NCI-H510A (cell line): ENCODE results near the gene AGO3.

Experiments
- DNase-seq: peaks from one replicate; lab custom pipeline; 2025; lab: John Stamatoyannopoulos, UW

Gene AGO3

GRCh38 chr1:36083635-36084496 is 153.0 kb downstream of the AGO3 start, which contains the start of gene TEKT2:
TSS of gene TEKT2 (plus strand) at chr1:36084094. CDS start at chr1:36084922, 828 bp downstream.
- DNase-seq = peak; percentile 87

DNA sequence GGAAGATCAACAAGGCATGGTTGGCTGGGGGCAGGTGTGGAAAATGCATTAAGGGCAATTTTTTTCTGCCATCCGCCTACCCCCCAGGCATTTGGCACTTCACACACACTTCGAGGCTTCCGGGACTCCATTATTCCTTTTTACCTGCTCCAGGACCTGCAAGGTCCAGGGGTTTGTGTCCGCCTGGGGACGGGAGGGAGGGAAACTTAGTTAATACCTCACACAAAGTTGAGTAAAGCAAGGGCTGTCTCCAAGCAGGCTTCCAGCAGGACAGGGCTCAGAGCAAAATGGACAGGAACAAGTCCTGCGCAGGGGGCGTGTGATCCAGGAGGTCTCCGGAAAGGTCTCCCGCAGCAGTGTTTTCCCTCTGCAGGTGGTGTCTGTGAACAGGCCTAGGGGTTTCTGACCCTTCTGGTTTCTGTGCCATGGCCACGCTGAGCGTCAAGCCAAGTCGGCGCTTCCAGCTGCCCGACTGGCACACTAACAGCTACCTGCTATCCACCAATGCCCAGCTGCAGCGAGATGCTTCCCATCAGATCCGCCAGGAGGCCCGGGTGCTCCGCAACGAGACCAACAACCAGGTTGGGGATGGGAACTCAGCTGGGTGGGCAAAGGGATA is 153.7 kb downstream of the AGO3 start:
- DNase-seq = no peak

DNA sequence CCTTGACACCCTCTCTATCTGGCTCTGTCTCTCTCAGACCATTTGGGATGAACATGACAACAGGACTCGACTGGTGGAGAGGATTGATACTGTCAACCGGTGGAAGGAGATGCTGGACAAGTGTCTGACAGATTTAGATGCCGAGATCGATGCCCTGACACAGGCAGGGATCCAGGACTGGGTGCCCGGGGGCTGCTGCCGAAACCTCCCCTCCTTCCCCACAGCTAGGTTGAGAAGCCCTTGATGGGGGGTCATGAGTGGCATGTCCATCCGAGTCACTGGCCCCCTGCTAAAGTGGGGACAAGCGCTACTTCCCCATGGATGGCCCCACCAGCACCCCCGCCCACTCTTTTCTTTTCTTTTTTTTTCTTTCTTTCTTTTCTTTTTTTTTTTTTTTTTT is 154.2 kb downstream of the AGO3 start:
- DNase-seq = no peak

DNA sequence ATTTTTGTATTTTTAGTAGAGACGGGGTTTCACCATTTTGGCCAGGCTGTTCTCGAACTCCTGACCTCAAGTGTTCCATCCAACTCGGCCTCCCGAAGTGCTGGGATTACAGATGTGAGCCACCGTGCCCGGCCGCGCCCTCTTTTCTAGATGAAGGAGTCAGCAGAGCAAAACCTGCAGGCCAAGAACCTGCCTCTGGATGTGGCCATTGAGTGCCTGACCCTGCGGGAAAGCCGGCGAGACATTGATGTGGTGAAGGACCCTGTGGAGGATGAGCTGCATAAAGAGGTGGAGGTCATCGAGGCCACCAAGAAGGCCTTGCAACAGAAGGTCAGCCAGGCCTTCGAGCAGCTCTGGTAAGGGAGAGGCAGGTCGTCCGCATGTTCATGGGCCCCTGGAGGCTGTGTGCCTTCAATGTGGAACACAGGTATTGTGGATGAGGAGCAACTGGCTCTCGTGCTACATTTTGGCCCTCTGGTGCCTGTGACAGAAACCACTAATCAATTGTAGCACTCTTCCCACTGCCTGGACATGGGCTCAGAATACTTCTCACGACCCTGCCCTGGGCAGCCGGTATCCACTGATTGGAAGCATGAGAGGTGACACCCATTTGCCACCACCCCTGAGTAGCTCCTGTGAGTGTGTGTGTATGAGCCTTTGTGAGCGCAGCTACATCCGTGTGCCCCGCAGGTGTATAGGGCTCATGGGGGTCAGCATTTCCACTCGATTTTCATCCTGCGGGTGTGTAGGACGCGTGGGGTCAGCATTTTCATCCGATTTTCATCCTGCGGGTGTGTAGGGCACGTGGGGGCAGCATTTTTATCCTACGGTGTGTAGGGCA is 155.0 kb downstream of the AGO3 start:
- DNase-seq = no peak

DNA sequence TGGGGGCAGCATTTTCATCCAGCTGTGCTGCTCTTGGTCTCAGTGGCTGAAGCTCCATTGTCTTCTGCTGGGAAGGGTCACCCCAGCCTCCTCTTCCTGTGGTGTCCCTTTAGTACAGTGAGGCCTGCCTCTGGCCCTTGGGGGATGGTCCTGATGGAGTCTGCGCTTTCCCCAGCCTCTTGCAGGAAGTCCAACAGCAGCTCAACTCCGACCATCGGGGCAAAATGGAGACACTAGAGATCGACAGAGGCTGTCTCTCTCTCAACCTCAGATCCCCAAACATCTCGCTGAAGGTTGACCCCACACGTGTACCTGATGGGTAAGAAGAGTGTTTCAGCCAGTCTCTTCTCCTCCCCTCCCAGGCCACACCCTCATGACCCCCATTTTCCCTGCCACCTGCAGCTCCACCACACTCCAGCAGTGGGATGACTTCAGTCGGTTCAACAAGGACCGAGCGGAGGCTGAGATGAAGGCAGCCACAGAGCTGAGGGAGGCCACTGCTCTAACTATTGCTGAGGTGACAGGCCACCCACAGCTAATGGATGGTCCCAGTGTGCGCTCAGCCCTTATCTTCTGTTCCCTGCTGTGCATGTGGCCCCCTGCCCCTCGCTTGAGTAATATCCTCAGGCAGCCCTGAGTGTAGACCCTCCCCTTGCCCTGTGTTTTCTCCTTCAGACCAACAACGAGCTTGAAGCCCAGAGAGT is 155.8 kb downstream of the AGO3 start:
- DNase-seq = no peak

DNA sequence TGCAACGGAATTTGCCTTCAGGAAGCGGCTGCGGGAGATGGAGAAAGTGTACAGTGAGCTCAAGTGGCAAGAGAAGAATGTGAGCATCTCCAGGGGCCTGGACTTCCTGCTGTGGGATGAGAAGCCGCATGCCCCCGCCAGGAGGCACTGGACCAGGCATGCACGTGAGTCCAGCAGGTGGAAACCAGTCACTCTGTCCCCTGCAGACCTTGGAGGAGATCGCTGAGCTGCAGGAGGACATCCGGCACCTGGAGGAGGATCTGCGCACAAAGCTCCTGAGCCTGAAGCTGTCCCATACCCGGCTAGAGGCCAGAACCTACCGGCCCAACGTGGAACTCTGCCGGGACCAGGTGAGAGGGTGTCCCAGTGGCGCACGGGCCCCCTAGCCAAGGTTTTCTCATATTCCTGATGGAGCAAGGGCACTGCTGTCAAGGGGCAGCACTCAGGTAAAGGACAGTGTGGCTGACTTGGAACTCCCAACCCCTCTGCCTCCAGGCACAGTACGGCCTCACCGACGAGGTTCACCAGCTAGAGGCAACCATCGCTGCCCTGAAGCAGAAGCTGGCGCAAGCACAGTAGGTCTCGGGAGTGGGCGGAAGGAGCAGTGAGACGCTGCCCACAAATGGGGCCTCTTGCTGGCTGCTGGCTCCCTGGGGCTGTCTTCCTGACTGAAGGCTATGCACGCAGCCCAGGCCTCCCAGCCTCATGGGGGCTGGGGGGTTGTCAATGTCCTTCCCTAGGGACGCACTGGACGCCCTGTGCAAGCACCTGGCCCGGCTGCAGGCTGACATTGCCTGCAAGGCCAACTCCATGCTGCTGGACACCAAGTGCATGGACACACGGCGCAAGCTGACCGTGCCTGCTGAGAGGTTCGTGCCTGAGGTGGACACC is 156.6 kb downstream of the AGO3 start:
- no peak for DNase-seq

GRCh38 chr1:36088265-36088576 is 157.3 kb downstream of the AGO3 start:
- no peak for DNase-seq

- peak; percentile 98 for DNase-seq
These were observed 157.9 kb downstream of the AGO3 start, which contains the start of gene ADPRS for GRCh38 chr1:36088577-36089392. TSS of gene ADPRS (plus strand) at chr1:36088892. CDS start at chr1:36088905, 13 bp downstream.

GRCh38 chr1:36089393-36090121 is 158.7 kb downstream of the AGO3 start:
- DNase-seq = no peak

DNA sequence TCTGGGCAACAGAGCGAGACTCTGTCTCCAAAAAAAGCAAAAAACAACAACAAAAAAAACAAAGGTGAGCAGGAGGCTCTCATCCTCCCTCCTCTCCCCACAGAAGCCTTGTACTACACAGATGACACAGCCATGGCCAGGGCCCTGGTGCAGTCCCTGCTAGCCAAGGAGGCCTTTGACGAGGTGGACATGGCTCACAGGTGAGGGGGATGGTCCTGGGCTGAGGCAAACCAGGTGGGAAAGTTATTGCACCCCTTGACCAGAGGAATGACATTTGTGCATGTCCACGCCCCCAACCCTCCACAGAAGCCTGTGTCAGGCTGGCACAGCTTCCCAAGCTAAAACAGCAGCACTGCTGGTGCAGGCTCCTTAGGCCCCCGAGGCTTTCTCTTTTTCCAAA is 160.2 kb downstream of the AGO3 start:
- DNase-seq = no peak

GRCh38 chr1:36091698-36092097 is 160.8 kb downstream of the AGO3 start:
- no peak for DNase-seq

GRCh38 chr1:36092166-36092797 is 161.4 kb downstream of the AGO3 start:
- DNase-seq = no peak

- DNase-seq = no peak
These were observed 161.9 kb downstream of the AGO3 start for GRCh38 chr1:36092798-36093185.

- no peak for DNase-seq
These were observed 162.3 kb downstream of the AGO3 start for GRCh38 chr1:36093226-36093625.

GRCh38 chr1:36093929-36094328 is 163.0 kb downstream of the AGO3 start:
- no peak for DNase-seq

DNA sequence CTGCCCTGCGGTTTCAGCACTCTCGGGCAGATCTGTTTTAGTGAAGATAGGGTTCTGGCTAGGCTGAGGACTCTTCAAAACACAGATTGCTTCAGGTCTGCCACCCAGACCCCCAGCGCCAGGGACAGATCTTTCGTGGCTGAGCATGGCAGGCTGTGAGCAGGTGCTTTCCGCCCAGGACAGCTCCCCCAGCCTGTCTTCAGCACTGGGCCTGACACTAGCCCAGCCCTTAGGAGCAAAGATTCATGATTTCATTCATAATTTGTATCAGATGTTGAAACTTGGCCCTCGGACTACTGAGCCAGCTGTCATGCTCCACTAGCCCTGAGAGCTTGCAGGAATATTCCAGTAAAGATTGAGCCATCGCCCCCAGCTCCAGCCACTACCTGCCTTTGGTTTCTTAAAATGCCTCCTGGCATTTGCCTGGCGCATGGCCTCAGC is 163.7 kb downstream of the AGO3 start:
- no peak for DNase-seq

GRCh38 chr1:36095760-36096405 is 165.0 kb downstream of the AGO3 start:
- peak; percentile 71 for DNase-seq
